ENCODE results near the gene ELOVL7. TPM values are rescaled to one million over a fixed set of nuclear protein-coding genes. Genes with fewer than 3 reads are reported as not detected.

The ELOVL7 gene
- total RNA-seq, 1 experiment from 2014 or later: 2.9 TPM

DNA sequence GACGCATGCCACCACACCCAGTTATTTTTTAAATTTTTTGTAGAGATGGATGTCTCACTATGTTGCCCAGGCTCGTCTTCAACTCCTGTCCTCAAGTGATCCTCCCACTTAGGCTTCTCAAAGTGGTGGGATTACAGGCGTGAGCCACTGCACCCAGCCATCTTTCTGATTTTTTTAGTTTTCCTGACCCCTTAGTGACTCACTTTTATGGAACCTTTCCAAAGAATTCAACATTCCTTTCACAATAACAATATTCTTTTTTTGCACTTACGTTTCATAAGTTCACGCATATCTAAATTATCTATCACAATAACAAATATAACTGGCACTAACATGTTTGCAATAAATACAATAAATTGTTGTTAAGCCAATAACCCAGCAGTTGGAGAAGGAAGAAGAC lies 8.5 kb downstream of the ELOVL7 start:
- intact Hi-C loops (cut with micrococcal nuclease; ENCODE audit: unreplicated experiment) (no loop called here), in situ Hi-C loops (cut with HindIII; ENCODE audit: low pct_unique_long_range_greater_than_20kb, low sequenced_read_pairs) (no loop called here)
- Histone ChIP-seq H3K4me3 (ENCODE audit: low read depth in 2 of 2, low read length in 2 of 2) (no peak overlapping the region), H3K36me3 (ENCODE audit: control insufficient read depth, insufficient read depth, low read length) (no peaks in the 10 kb centered on the region), H3K9me3 (ENCODE audit: control insufficient read depth, insufficient read depth, low read depth, low read length) (no peaks in the 10 kb centered on the region), H3K4me1 (ENCODE audit: control insufficient read depth, insufficient read depth, low read length) (no peaks in the 10 kb centered on the region), H3K27ac (ENCODE audit: low read length) (no peak overlapping the region), H3K27me3 (ENCODE audit: control insufficient read depth, insufficient read depth, low read length) (0 out of 2 replicates have a peak, but pooled peaks cover under 1% of the 10 kb centered on the region)
- BruUV-seq (replicated peaks): no TSS peak
- CTCF ChIA-PET: interaction anchor here (0.6 kb wide), 1 partner anchor 177 kb away, joined by 12 read pairs; no protein-coding TSS in a partner anchor
- DNase-seq (ENCODE audit: low read depth, low spot score) (no peak), ATAC-seq (no peak)
- TF ChIP-seq POLR2AphosphoS5 (IDR thresholded peaks at IDR 0.05; ENCODE audit: low read depth, low read length): no peak
- TF ChIP-seq SIN3A (IDR thresholded peaks at IDR 0.05; ENCODE audit: borderline replicate concordance, insufficient read depth, low read depth, low read length): no peak
- TF ChIP-seq, protein P1, sequence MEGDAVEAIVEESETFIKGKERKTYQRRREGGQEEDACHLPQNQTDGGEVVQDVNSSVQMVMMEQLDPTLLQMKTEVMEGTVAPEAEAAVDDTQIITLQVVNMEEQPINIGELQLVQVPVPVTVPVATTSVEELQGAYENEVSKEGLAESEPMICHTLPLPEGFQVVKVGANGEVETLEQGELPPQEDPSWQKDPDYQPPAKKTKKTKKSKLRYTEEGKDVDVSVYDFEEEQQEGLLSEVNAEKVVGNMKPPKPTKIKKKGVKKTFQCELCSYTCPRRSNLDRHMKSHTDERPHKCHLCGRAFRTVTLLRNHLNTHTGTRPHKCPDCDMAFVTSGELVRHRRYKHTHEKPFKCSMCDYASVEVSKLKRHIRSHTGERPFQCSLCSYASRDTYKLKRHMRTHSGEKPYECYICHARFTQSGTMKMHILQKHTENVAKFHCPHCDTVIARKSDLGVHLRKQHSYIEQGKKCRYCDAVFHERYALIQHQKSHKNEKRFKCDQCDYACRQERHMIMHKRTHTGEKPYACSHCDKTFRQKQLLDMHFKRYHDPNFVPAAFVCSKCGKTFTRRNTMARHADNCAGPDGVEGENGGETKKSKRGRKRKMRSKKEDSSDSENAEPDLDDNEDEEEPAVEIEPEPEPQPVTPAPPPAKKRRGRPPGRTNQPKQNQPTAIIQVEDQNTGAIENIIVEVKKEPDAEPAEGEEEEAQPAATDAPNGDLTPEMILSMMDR (IDR thresholded peaks at IDR 0.05): no peak
- TF ChIP-seq, protein P2, sequence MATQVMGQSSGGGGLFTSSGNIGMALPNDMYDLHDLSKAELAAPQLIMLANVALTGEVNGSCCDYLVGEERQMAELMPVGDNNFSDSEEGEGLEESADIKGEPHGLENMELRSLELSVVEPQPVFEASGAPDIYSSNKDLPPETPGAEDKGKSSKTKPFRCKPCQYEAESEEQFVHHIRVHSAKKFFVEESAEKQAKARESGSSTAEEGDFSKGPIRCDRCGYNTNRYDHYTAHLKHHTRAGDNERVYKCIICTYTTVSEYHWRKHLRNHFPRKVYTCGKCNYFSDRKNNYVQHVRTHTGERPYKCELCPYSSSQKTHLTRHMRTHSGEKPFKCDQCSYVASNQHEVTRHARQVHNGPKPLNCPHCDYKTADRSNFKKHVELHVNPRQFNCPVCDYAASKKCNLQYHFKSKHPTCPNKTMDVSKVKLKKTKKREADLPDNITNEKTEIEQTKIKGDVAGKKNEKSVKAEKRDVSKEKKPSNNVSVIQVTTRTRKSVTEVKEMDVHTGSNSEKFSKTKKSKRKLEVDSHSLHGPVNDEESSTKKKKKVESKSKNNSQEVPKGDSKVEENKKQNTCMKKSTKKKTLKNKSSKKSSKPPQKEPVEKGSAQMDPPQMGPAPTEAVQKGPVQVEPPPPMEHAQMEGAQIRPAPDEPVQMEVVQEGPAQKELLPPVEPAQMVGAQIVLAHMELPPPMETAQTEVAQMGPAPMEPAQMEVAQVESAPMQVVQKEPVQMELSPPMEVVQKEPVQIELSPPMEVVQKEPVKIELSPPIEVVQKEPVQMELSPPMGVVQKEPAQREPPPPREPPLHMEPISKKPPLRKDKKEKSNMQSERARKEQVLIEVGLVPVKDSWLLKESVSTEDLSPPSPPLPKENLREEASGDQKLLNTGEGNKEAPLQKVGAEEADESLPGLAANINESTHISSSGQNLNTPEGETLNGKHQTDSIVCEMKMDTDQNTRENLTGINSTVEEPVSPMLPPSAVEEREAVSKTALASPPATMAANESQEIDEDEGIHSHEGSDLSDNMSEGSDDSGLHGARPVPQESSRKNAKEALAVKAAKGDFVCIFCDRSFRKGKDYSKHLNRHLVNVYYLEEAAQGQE (IDR thresholded peaks at IDR 0.05; ENCODE audit: insufficient read depth in 1 of 2, low read depth in 2 of 2, low read length in 1 of 2): no peak
- TF ChIP-seq TCF7L2 (IDR thresholded peaks at IDR 0.05; ENCODE audit: low read depth, low read length): no peak
- POLR2A ChIA-PET: no interaction called here

DNA sequence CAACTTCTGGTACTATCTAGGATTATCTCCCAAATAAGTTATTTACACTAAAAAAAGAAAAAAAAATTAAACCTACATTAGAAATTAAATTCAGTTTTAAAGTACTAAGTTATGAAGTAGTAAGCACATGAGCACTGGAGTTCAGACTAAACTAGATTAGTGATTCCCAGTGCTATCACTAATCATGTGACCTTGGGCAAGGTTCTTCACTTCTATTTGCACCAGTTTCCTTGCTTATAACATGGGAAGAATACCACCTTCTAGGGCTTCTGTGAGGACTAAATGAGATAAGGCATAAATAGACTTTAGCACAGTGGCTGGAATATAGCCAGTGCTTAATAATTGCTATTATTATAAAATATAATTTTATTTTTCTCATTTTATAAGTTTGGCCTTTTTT lies 10.5 kb downstream of the ELOVL7 start:
- POLR2A ChIA-PET: no interaction called here
- CTCF ChIA-PET: no interaction called here
- no peak for DNase-seq (ENCODE audit: low read depth, low spot score)
- in situ Hi-C loops (cut with HindIII; ENCODE audit: low pct_unique_long_range_greater_than_20kb, low sequenced_read_pairs) (no loop called here), intact Hi-C loops (cut with micrococcal nuclease; ENCODE audit: unreplicated experiment) (no loop called here)
- no TSS peak for BruUV-seq (replicated peaks)
- Histone ChIP-seq H3K9me3 (ENCODE audit: control insufficient read depth, insufficient read depth, low read depth, low read length) (no peaks in the 10 kb centered on the region), H3K4me3 (ENCODE audit: low read depth in 2 of 2, low read length in 2 of 2) (no peak overlapping the region), H3K27me3 (ENCODE audit: control insufficient read depth, insufficient read depth, low read length) (no peaks in the 10 kb centered on the region), H3K4me1 (ENCODE audit: control insufficient read depth, insufficient read depth, low read length) (no peaks in the 10 kb centered on the region), H3K36me3 (ENCODE audit: control insufficient read depth, insufficient read depth, low read length) (no peaks in the 10 kb centered on the region), H3K27ac (ENCODE audit: low read length) (no peak overlapping the region)
- TF ChIP-seq POLR2AphosphoS5 (IDR thresholded peaks at IDR 0.05; ENCODE audit: low read depth, low read length) (no peak), TCF7L2 (IDR thresholded peaks at IDR 0.05; ENCODE audit: low read depth, low read length) (no peak), SIN3A (IDR thresholded peaks at IDR 0.05; ENCODE audit: borderline replicate concordance, insufficient read depth, low read depth, low read length) (no peak)
- TF ChIP-seq, protein P2 (IDR thresholded peaks at IDR 0.05; ENCODE audit: insufficient read depth in 1 of 2, low read depth in 2 of 2, low read length in 1 of 2): no peak
- TF ChIP-seq, protein P1 (IDR thresholded peaks at IDR 0.05): no peak
- ATAC-seq: no peak
